GM21390 (cell line): Measurements from ENCODE around the gene FRMD6.

ENCODE experiments used
- ATAC-seq: cut with Tn5 transposase; IDR thresholded peaks from one replicate; pipeline ENCODE4 v1.9.1; 2021; ENCODE audit not compliant: unreplicated experiment

Gene FRMD6

GRCh38 chr14:51651388-51652167, at the start of gene FRMD6:
Gene FRMD6 (plus strand): TSS chr14:51651910. CDS start chr14:51689837, 37,927 bp downstream.
- ATAC-seq: peak; percentile 72

- ATAC-seq: no peak
Measured at GRCh38 chr14:51602310-51602709, 49.4 kb upstream of the FRMD6 start.

- ATAC-seq: no peak
Measured at GRCh38 chr14:51603495-51603894, 48.2 kb upstream of the FRMD6 start.

- no peak for ATAC-seq
Measured at GRCh38 chr14:51604073-51604472, 47.6 kb upstream of the FRMD6 start.

GRCh38 chr14:51605575-51605974, 46.1 kb upstream of the FRMD6 start:
- ATAC-seq: no peak

- ATAC-seq: no peak
Measured at GRCh38 chr14:51607711-51608110, 44.0 kb upstream of the FRMD6 start.

GRCh38 chr14:51609251-51609954, 42.3 kb upstream of the FRMD6 start:
- no peak for ATAC-seq

GRCh38 chr14:51609955-51610283, 41.8 kb upstream of the FRMD6 start:
- no peak for ATAC-seq

- ATAC-seq: no peak
Measured at GRCh38 chr14:51610771-51611170, 40.9 kb upstream of the FRMD6 start.

- no peak for ATAC-seq
Measured at GRCh38 chr14:51612449-51612848, 39.3 kb upstream of the FRMD6 start.

GRCh38 chr14:51613416-51613815, 38.3 kb upstream of the FRMD6 start:
- no peak for ATAC-seq

GRCh38 chr14:51614707-51615106, 37.0 kb upstream of the FRMD6 start:
- no peak for ATAC-seq

GRCh38 chr14:51616256-51616655, 35.5 kb upstream of the FRMD6 start:
- no peak for ATAC-seq

- ATAC-seq: no peak
Measured at GRCh38 chr14:51616724-51617409, 34.8 kb upstream of the FRMD6 start.

- no peak for ATAC-seq
Measured at GRCh38 chr14:51619561-51619960, 32.1 kb upstream of the FRMD6 start.

- ATAC-seq: no peak
Measured at GRCh38 chr14:51620056-51620455, 31.7 kb upstream of the FRMD6 start.

GRCh38 chr14:51621654-51622053, 30.1 kb upstream of the FRMD6 start:
- no peak for ATAC-seq

- no peak for ATAC-seq
Measured at GRCh38 chr14:51622376-51622775, 29.3 kb upstream of the FRMD6 start.

- no peak for ATAC-seq
Measured at GRCh38 chr14:51624955-51625569, 26.6 kb upstream of the FRMD6 start.

- no peak for ATAC-seq
Measured at GRCh38 chr14:51626185-51626584, 25.5 kb upstream of the FRMD6 start.

GRCh38 chr14:51626788-51627187, 24.9 kb upstream of the FRMD6 start:
- ATAC-seq: no peak

GRCh38 chr14:51627313-51627712, 24.4 kb upstream of the FRMD6 start:
- ATAC-seq: no peak
